Keratinocyte (primary cell): Measurements from ENCODE around the gene C1QTNF12. TPM values are rescaled to one million over a fixed set of nuclear protein-coding genes. Genes with fewer than 3 reads are reported as not detected.

Experiments
- DNase-seq: peaks from one replicate; pipeline ENCODE4 v3.0.0-alpha.2; 2011; ENCODE audit warnings: low read depth, missing footprints, low spot score
- FAIRE-seq: peaks from 2 replicates; lab custom pipeline; 2011; peaks lifted over from hg19 to GRCh38; lab: Jason Lieb, UNC
- H2AFZ ChIP-seq: 2 replicates; pipeline ENCODE4 v1.6.0; 2012; ENCODE audit warnings: low read length, control low read depth, inconsistent platforms; ENCODE audit not compliant: control insufficient read depth
- H3K27ac ChIP-seq: 2 replicates; pipeline ENCODE4 v1.5.1; 2011; ENCODE audit warnings: low read length; ENCODE audit not compliant: control insufficient read depth, insufficient read depth
- H3K27me3 ChIP-seq: 3 replicates; pipeline ENCODE4 v1.6.0; 2011; ENCODE audit warnings: low read length; ENCODE audit not compliant: control insufficient read depth, insufficient read depth; ENCODE audit errors: extremely low read depth
- H3K36me3 ChIP-seq, 2 experiments: 2 replicates in 1 of 2; 3 replicates in 1 of 2; pipeline ENCODE4 v1.5.1; 2011; ENCODE audit warnings: low read length in 2 of 2, mild to moderate bottlenecking in 1 of 2; ENCODE audit not compliant: control insufficient read depth in 2 of 2, insufficient read depth in 2 of 2; ENCODE audit errors: extremely low read depth in 1 of 2
- H3K4me1 ChIP-seq: 3 replicates; pipeline ENCODE4 v1.5.1; 2011; ENCODE audit warnings: low read length; ENCODE audit not compliant: control insufficient read depth, insufficient read depth; ENCODE audit errors: extremely low read depth
- H3K4me2 ChIP-seq: 3 replicates; pipeline ENCODE4 v1.6.0; 2011; ENCODE audit warnings: low read depth, low read length; ENCODE audit not compliant: control insufficient read depth, insufficient read depth; ENCODE audit errors: extremely low read depth
- H3K4me3 ChIP-seq, 3 experiments: fragments of 200-600 bp in 1 of 3; sonication (generic) in 1 of 3; 2 replicates in 2 of 3; 3 replicates in 1 of 3; pipeline ENCODE4 v1.5.1; 2011 to 2016; ENCODE audit warnings: low read length in 3 of 3, mild to moderate bottlenecking in 3 of 3, control low read depth in 2 of 3, inconsistent platforms in 1 of 3, low read depth in 1 of 3, mixed read lengths in 1 of 3, mixed run types in 1 of 3, moderate library complexity in 1 of 3; ENCODE audit not compliant: control insufficient read depth in 2 of 3, insufficient read depth in 2 of 3; ENCODE audit errors: extremely low read depth in 1 of 3
- H3K79me2 ChIP-seq: 2 replicates; pipeline ENCODE4 v1.6.0; 2012; ENCODE audit warnings: low read length; ENCODE audit not compliant: control insufficient read depth, insufficient read depth
- H3K9ac ChIP-seq: 3 replicates; pipeline ENCODE4 v1.6.0; 2011; ENCODE audit warnings: low read length; ENCODE audit not compliant: control insufficient read depth, insufficient read depth; ENCODE audit errors: extremely low read depth
- H3K9me1 ChIP-seq: 3 replicates; pipeline ENCODE4 v1.6.0; 2011; ENCODE audit warnings: low read length; ENCODE audit not compliant: control insufficient read depth, insufficient read depth; ENCODE audit errors: extremely low read depth
- H3K9me3 ChIP-seq: 2 replicates; pipeline ENCODE4 v1.5.1; 2012; ENCODE audit warnings: low read depth, low read length; ENCODE audit not compliant: control insufficient read depth
- H4K20me1 ChIP-seq: 3 replicates; pipeline ENCODE4 v1.6.0; 2011; ENCODE audit warnings: low read length; ENCODE audit not compliant: control insufficient read depth, insufficient read depth; ENCODE audit errors: extremely low read depth
- EZH2 ChIP-seq: IDR thresholded peaks from one replicate; pipeline ENCODE4 v1.6.1; 2012; ENCODE audit warnings: inconsistent platforms, mild to moderate bottlenecking, low read length, moderate library complexity
- dilution Hi-C: fragments of 300-500 bp; cut with MboI; formaldehyde crosslinking; loops from one replicate; pipeline ENCODE4 v1.7.0; 2020; ENCODE audit warnings: low sequenced_read_pairs; ENCODE audit not compliant: extremely low pct_ligation_motif_present
- polyA plus RNA-seq, 5 experiments: library from polyadenylated mRNA; depleted of rRNA in 3 of 5; stranded (reverse) in 3 of 5; stranded (forward) in 1 of 5; unstranded in 1 of 5; fragments of >200 nt; gene quantifications; 1 replicate in 1 of 5; 2 replicates in 3 of 5; 3 replicates in 1 of 5; pipeline versions ENCODE4 v1.2.1 to v1.2.3, GENCODE V29; 2011 to 2012; ENCODE audit warnings: missing spikeins in 2 of 5, low read depth in 1 of 5, low replicate concordance in 1 of 5
- TF ChIP-seq, protein P1 (sequence below), 3 experiments: IDR thresholded peaks in 1 of 3; conservative IDR thresholded peaks in 1 of 3; optimal IDR thresholded peaks in 1 of 3; 2 replicates in 2 of 3; 3 replicates in 1 of 3; pipeline versions ENCODE3 to v1.5.1; 2011; ENCODE audit warnings: low read length in 3 of 3, mild to moderate bottlenecking in 3 of 3, moderate library complexity in 2 of 3, control low read depth in 1 of 3, inconsistent platforms in 1 of 3; ENCODE audit not compliant: insufficient read depth in 2 of 3; ENCODE audit errors: extremely low read depth in 1 of 3

C1QTNF12 gene
- polyA plus RNA-seq, 1 donor (not counting 4 experiments of a cell fraction or from before 2014, with no cell fraction given): 0.18 TPM

DNA sequence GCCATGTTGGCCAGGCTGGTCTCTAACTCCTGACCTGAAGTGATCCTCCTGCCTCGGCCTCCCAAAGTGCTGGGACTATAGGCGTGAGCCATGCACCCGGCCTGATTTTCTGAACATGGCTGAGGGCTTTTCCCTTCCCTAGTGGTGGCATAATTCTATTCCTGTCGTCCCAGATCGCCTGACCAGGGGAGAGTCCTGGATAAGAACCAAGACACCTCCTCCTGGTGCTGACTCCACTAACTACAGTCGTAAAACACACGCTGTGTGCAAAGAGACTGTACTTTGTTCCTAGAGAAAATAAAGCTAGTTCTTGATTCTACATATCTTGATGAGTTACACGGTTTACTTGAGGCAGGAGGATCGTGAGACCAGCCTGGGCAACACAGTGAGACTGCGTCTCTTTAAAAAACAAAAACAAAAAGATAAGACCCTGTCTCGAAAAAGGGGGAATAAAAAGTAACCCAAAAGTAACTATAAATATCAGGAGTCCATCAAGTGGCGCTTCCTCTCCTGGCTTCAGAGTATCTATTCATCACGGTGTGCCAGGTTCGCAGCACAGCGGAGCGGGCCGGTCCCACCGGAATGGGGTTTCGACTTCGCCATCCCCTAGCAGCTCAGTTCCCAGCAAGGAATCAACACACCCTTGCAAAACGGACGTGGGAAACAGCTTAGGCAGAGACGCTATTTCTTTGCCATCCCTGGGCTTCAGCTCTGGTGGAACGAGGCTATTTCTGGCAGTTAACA is 15.7 kb downstream of the C1QTNF12 start:
- H3K4me1 ChIP-seq: peaks cover 8% of the 10 kb centered on the region
- no peaks in the 10 kb centered on the region for H3K9me1 ChIP-seq
- H2AFZ ChIP-seq: peak overlapping the region; percentile 68
- peak overlapping the region; percentile 82 to 93 (median 91) for H3K4me3 ChIP-seq
- H4K20me1 ChIP-seq: peaks cover 5% of the 10 kb centered on the region
- TF ChIP-seq, protein P1, sequence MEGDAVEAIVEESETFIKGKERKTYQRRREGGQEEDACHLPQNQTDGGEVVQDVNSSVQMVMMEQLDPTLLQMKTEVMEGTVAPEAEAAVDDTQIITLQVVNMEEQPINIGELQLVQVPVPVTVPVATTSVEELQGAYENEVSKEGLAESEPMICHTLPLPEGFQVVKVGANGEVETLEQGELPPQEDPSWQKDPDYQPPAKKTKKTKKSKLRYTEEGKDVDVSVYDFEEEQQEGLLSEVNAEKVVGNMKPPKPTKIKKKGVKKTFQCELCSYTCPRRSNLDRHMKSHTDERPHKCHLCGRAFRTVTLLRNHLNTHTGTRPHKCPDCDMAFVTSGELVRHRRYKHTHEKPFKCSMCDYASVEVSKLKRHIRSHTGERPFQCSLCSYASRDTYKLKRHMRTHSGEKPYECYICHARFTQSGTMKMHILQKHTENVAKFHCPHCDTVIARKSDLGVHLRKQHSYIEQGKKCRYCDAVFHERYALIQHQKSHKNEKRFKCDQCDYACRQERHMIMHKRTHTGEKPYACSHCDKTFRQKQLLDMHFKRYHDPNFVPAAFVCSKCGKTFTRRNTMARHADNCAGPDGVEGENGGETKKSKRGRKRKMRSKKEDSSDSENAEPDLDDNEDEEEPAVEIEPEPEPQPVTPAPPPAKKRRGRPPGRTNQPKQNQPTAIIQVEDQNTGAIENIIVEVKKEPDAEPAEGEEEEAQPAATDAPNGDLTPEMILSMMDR (optimal IDR thresholded peaks at IDR 0.05 in 1 of 3, IDR thresholded peaks at IDR 0.05 in 1 of 3, conservative IDR thresholded peaks at IDR 0.05 in 1 of 3; ENCODE audit: extremely low read depth in 1 of 3, insufficient read depth in 2 of 3, low read length in 3 of 3): peak; percentile 28 to 45 (median 40)
- TF ChIP-seq EZH2: no peak
- peak; percentile 52 for FAIRE-seq
- peak overlapping the region; percentile 92 for H3K4me2 ChIP-seq
- peaks cover 72% of the 10 kb centered on the region for H3K79me2 ChIP-seq
- no peaks in the 10 kb centered on the region for H3K27me3 ChIP-seq
- peak overlapping the region; percentile 79 for H3K27ac ChIP-seq
- peaks cover 4% of the 10 kb centered on the region for H3K9me3 ChIP-seq
- peak overlapping the region; percentile 96 for H3K9ac ChIP-seq
- H3K36me3 ChIP-seq: peaks cover 10 to 33% of the 10 kb centered on the region in 2 experiments
- DNase-seq: no peak
- dilution Hi-C loops: no loop called here

DNA sequence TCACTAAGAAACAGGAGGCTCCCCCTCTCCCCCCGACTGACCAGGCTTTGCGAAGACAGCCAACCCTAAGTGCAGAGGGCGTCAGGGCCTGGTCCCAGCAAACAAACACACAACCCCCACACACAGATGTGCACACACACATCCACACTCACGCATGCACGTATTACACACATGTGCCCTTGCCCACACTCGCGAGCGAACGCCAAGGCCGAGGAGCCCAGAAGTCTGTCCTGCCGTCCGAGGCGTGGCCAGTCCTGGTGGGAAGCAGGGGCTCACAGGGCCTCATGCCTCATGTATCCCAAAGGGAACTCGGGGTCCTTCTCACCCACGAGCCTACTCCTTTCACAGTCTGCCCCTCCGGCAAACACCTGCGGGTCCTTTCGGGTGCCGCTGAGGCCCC is 16.8 kb downstream of the C1QTNF12 start:
- no peak overlapping the region for H3K4me2 ChIP-seq
- peaks cover 81% of the 10 kb centered on the region for H3K79me2 ChIP-seq
- H3K4me1 ChIP-seq: peaks cover 8% of the 10 kb centered on the region
- H3K9me3 ChIP-seq: peaks cover 4% of the 10 kb centered on the region
- no peak for FAIRE-seq
- TF ChIP-seq, protein P1 (optimal IDR thresholded peaks at IDR 0.05 in 1 of 3, IDR thresholded peaks at IDR 0.05 in 1 of 3, conservative IDR thresholded peaks at IDR 0.05 in 1 of 3; ENCODE audit: extremely low read depth in 1 of 3, insufficient read depth in 2 of 3, low read length in 3 of 3): no peak
- no peak for TF ChIP-seq EZH2
- H3K27me3 ChIP-seq: no peaks in the 10 kb centered on the region
- H3K9me1 ChIP-seq: no peaks in the 10 kb centered on the region
- H3K27ac ChIP-seq: no peak overlapping the region
- dilution Hi-C loops: no loop called here
- no peak overlapping the region for H2AFZ ChIP-seq
- peaks cover 5% of the 10 kb centered on the region for H4K20me1 ChIP-seq
- H3K4me3 ChIP-seq: no peak overlapping the region
- peaks cover 13 to 35% of the 10 kb centered on the region in 2 experiments for H3K36me3 ChIP-seq
- DNase-seq: no peak
- H3K9ac ChIP-seq: no peak overlapping the region
